HUES64 (cell line): ENCODE data around the gene CDH4.

Experiments
- H3K27ac ChIP-seq: 2 replicates; pipeline ENCODE4 v1.7.0; 2013; ENCODE audit warnings: low read depth, low read length, inconsistent platforms
- H3K27me3 ChIP-seq: 2 replicates; pipeline ENCODE4 v1.6.1; 2013; ENCODE audit warnings: mild to moderate bottlenecking, low read length; ENCODE audit not compliant: insufficient read depth
- H3K36me3 ChIP-seq: 2 replicates; pipeline ENCODE4 v1.6.1; 2013; ENCODE audit warnings: mild to moderate bottlenecking, low read length; ENCODE audit not compliant: insufficient read depth
- H3K4me1 ChIP-seq: 2 replicates; pipeline ENCODE4 v1.6.1; 2013; ENCODE audit warnings: mild to moderate bottlenecking, low read length, moderate library complexity; ENCODE audit not compliant: insufficient read depth
- H3K4me3 ChIP-seq: 2 replicates; pipeline ENCODE4 v1.5.1; 2013; ENCODE audit warnings: mild to moderate bottlenecking, low read length, moderate library complexity
- H3K9ac ChIP-seq: 2 replicates; pipeline ENCODE4 v1.6.1; 2013; ENCODE audit warnings: mild to moderate bottlenecking, low read depth, low read length
- H3K9me3 ChIP-seq: 2 replicates; pipeline ENCODE4 v1.6.1; 2013; ENCODE audit warnings: low read depth, low read length; ENCODE audit not compliant: insufficient read depth
- WGBS: fragments of 150-250, 120-280 bp; methylation state at CpG from one replicate; pipeline ENCODE4 v1.1.7; 2013; ENCODE audit warnings: missing lambda C conversion rate; 5-methylcytosine and 5-hydroxymethylcytosine counted together

CDH4 gene

GRCh38 chr20:61596687-61597330, 344.7 kb downstream of the CDH4 start:
- 94% methylated on average over 8 of the region's 8 CpGs for WGBS
- H3K36me3 ChIP-seq, result no peaks in the 10 kb centered on the region
- no peaks in the 10 kb centered on the region for H3K4me1 ChIP-seq
- no peaks in the 10 kb centered on the region for H3K27me3 ChIP-seq
- H3K9me3 ChIP-seq, result peaks cover 17% of the 10 kb centered on the region; the same call in 1 of the 2 replicates
- no peak overlapping the region for H3K27ac ChIP-seq
- H3K4me3 ChIP-seq, result no peak overlapping the region
- H3K9ac ChIP-seq, result no peak overlapping the region

- peaks cover 12% of the 10 kb centered on the region; the same call in 1 of the 2 replicates for H3K9me3 ChIP-seq
- H3K9ac ChIP-seq, result no peak overlapping the region
- no peaks in the 10 kb centered on the region for H3K27me3 ChIP-seq
- H3K27ac ChIP-seq, result no peak overlapping the region
- no peaks in the 10 kb centered on the region for H3K4me1 ChIP-seq
- H3K36me3 ChIP-seq, result no peaks in the 10 kb centered on the region
- H3K4me3 ChIP-seq, result no peak overlapping the region
- WGBS, result 89% methylated on average over 7 of the region's 7 CpGs
Measured at GRCh38 chr20:61597996-61598395, 345.9 kb downstream of the CDH4 start.

DNA sequence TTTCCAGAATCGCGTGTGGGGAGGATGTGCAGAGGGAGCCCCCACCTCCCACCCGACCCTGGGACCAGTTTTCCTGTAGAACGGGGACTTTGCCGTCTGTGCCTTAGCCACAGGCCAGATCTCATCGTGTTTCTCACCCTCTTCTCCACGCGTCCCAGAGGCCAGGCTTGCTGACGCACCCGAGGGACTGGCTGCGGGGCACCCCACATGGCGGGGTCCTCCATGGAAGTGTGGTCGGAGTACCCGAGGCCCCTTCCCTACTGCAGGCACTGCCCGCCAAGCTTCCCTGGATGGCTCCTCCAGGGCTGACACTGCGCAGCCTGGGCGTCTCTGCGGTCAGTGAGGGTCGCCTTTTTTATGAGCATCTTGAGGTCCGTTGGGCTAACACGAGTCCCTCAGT, 346.5 kb downstream of the CDH4 start:
- Histone ChIP-seq H3K4me1 (no peaks in the 10 kb centered on the region), H3K27me3 (no peaks in the 10 kb centered on the region), H3K36me3 (no peaks in the 10 kb centered on the region), H3K4me3 (no peak overlapping the region), H3K9ac (no peak overlapping the region), H3K27ac (no peak overlapping the region), H3K9me3 (peaks cover 8% of the 10 kb centered on the region; the same call in 1 of the 2 replicates)
- 88% methylated on average over 21 of the region's 21 CpGs for WGBS

GRCh38 chr20:61599061-61599531, 347.0 kb downstream of the CDH4 start:
- Histone ChIP-seq H3K27ac (no peak overlapping the region), H3K36me3 (no peaks in the 10 kb centered on the region), H3K9me3 (peaks cover 8% of the 10 kb centered on the region; the same call in 1 of the 2 replicates), H3K4me1 (no peaks in the 10 kb centered on the region), H3K9ac (no peak overlapping the region), H3K4me3 (no peak overlapping the region), H3K27me3 (no peaks in the 10 kb centered on the region)
- 79% methylated on average over 11 of the region's 12 CpGs for WGBS

DNA sequence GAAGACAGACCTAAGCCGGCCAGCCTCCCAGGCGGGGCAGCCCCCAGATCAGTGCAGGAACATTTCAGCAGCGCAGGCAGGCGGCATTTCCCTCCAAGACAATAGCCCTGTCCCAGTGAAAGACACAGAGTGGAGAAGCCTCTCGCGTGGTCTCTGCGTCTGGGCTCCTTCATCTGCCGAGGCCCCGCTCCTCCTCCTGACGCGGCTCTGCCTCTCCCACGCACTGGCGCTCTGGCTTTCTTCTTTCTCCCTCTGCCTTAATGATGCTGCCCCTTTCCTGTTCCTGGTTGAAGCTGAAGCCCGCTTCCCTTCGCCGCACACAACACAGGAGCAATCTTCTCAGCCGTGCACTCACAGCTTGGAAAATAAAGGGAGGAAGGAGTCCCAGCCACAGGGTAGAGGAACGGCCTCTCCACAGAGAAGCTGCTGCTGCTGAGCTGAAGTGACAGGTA, 347.5 kb downstream of the CDH4 start:
- Histone ChIP-seq H3K4me3 (no peak overlapping the region), H3K27me3 (no peaks in the 10 kb centered on the region)
- 92% methylated on average over 18 of the region's 18 CpGs for WGBS

DNA sequence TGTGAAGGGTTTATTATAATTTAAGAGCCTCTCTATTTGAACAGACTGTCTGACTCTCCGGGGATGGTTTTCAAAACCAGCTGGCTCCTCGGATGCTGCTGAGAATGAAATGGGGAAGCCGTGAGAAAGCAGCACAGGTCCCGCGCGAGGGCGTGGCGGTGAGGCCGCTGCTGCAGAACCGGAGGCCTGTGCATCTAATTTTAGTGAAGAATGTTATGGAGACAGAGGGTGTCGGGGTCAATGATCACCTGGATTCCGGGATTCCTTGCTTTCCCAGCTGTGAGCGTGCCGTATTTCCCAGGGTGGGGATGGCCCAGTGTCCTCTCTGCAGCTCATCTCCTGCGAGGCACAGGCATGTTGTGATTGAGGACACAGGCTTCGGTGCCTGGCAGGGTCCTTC, 348.0 kb downstream of the CDH4 start:
- peaks cover 8% of the 10 kb centered on the region; the same call in 1 of the 2 replicates for H3K9me3 ChIP-seq
- H3K27me3 ChIP-seq, result no peaks in the 10 kb centered on the region
- no peaks in the 10 kb centered on the region for H3K4me1 ChIP-seq
- H3K36me3 ChIP-seq, result no peaks in the 10 kb centered on the region
- no peak overlapping the region for H3K27ac ChIP-seq
- H3K4me3 ChIP-seq, result no peak overlapping the region
- H3K9ac ChIP-seq, result no peak overlapping the region
- WGBS, result 96% methylated on average over 16 of the region's 16 CpGs

More for the DNA sequence above, 347.5 kb downstream of the CDH4 start:
- Histone ChIP-seq H3K9me3 (peaks cover 8% of the 10 kb centered on the region; the same call in 1 of the 2 replicates), H3K9ac (no peak overlapping the region), H3K27ac (no peak overlapping the region), H3K4me1 (no peaks in the 10 kb centered on the region), H3K36me3 (no peaks in the 10 kb centered on the region)

DNA sequence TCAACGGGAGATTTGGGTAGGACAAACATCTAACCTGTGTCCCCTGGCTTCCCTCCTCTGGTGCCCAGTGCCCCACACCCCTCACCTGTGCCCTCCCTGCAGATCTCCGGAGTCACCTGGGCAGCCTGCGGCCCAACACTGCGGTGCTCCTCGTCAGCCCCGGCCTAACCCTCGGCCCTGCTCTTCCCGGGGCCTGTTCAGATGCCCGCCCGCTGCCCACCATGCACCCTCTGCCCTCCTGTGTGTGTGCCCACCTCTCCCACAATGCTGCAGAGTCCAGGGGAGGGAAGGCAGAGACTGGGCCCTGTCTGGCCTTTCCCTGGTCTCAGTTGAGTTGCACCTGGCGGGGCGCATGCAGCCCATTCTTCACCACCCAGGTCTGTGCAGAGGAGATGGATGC, 349.3 kb downstream of the CDH4 start:
- H3K9ac ChIP-seq, result no peak overlapping the region
- 98% methylated on average over 12 of the region's 12 CpGs for WGBS
- no peaks in the 10 kb centered on the region for H3K36me3 ChIP-seq
- H3K4me3 ChIP-seq, result no peak overlapping the region
- no peaks in the 10 kb centered on the region for H3K27me3 ChIP-seq
- no peaks in the 10 kb centered on the region for H3K4me1 ChIP-seq
- H3K27ac ChIP-seq, result no peak overlapping the region
- H3K9me3 ChIP-seq, result peaks cover 5% of the 10 kb centered on the region; the same call in 1 of the 2 replicates

- no peak overlapping the region for H3K27ac ChIP-seq
- H3K9ac ChIP-seq, result no peak overlapping the region
- H3K9me3 ChIP-seq, result no peaks in the 10 kb centered on the region
- H3K4me1 ChIP-seq, result no peaks in the 10 kb centered on the region
- H3K4me3 ChIP-seq, result no peak overlapping the region
- H3K36me3 ChIP-seq, result no peaks in the 10 kb centered on the region
- H3K27me3 ChIP-seq, result no peaks in the 10 kb centered on the region
- 94% methylated on average over 14 of the region's 14 CpGs for WGBS
Measured at GRCh38 chr20:61601853-61602252, 349.8 kb downstream of the CDH4 start.

GRCh38 chr20:61603715-61604114, 351.7 kb downstream of the CDH4 start:
- Histone ChIP-seq H3K36me3 (no peaks in the 10 kb centered on the region), H3K4me3 (no peak overlapping the region), H3K9me3 (no peaks in the 10 kb centered on the region), H3K27ac (no peak overlapping the region), H3K27me3 (no peaks in the 10 kb centered on the region), H3K4me1 (no peaks in the 10 kb centered on the region), H3K9ac (no peak overlapping the region)
- 97% methylated on average over 5 of the region's 5 CpGs for WGBS

DNA sequence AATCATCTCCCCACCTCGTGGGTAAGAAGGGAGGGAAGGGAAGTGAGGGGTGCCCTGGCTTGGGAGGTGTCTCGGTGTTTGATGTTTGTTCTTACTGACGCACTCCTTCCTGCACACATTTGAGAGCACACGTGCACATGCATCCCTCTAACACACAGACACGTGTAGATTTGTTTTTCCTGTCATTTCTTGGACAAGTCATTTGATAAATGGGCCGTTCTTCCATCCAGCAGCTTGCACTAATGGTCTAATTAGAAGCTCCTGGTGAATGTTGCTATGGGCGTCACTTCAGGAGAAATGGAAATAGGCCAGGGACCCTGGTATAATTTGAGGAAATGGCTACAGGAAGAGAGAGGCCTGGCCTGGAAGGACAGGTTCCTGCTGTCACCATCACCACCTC, 352.5 kb downstream of the CDH4 start:
- H3K9ac ChIP-seq, result no peak overlapping the region
- no peak overlapping the region for H3K27ac ChIP-seq
- no peaks in the 10 kb centered on the region for H3K27me3 ChIP-seq
- WGBS, result 89% methylated on average over 7 of the region's 7 CpGs
- H3K36me3 ChIP-seq, result no peaks in the 10 kb centered on the region
- no peaks in the 10 kb centered on the region for H3K9me3 ChIP-seq
- H3K4me3 ChIP-seq, result no peak overlapping the region
- no peaks in the 10 kb centered on the region for H3K4me1 ChIP-seq

DNA sequence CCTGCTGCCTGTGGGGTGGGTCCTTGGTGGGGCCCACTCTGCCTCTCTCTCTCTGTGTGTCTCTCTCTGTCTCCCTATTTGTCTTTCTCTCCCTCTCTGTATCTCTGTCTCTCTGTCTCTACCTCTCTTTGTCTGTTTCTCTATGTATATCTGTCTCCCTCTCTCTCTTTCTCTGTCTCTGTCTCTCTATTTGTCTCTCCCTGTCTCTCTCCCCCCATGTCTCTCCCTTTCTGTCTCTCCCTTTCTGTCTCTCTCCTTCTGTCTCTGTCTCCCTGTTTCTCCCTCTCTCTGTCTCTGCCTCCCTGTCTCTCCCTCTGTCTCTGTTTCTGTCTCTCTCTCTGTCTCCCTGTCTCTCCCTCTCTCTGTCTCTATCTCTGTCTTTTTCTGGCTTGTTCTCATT, 353.2 kb downstream of the CDH4 start:
- Histone ChIP-seq H3K4me3 (no peak overlapping the region), H3K36me3 (no peaks in the 10 kb centered on the region), H3K9ac (no peak overlapping the region), H3K27me3 (no peaks in the 10 kb centered on the region), H3K27ac (no peak overlapping the region), H3K4me1 (no peaks in the 10 kb centered on the region), H3K9me3 (no peaks in the 10 kb centered on the region)
